DND-41 (cell line): Measurements from ENCODE around the gene C3orf85.

Experiments
- CTCF ChIP-seq: IDR thresholded peaks from 2 replicates; pipeline ENCODE4 v1.5.1; 2012; ENCODE audit warnings: borderline replicate concordance, low read length, moderate library complexity, mild to moderate bottlenecking; ENCODE audit not compliant: poor library complexity, severe bottlenecking; ENCODE audit errors: extremely low read depth
- EZH2 ChIP-seq: IDR thresholded peaks from 3 replicates; pipeline ENCODE4 v1.6.1; 2012; ENCODE audit warnings: borderline replicate concordance, low read depth, mild to moderate bottlenecking, moderate library complexity, low read length, inconsistent platforms; ENCODE audit not compliant: severe bottlenecking

- TF ChIP-seq CTCF (no peak), EZH2 (no peak)
Measured at GRCh38 chr3:109115451-109115850, 21.1 kb upstream of the C3orf85 start.
